HEK293 (cell line): ENCODE measurements around the gene SEMA7A.

ENCODE experiments used
- CTCF ChIP-seq: fragments of 450-650 bp; formaldehyde crosslinking; IDR thresholded peaks from 2 replicates; pipeline ENCODE4 v1.5.1; 2016; ENCODE audit warnings: missing biosample characterization, missing genetic modification characterization
- PBX3 ChIP-seq: sonication (generic); formaldehyde crosslinking; IDR thresholded peaks from 2 replicates; pipeline ENCODE4 v1.8.1; 2022; ENCODE audit warnings: mild to moderate bottlenecking, moderate library complexity, missing genetic modification reagents
- REST ChIP-seq: fragments of 450-650 bp; formaldehyde crosslinking; IDR thresholded peaks from 2 replicates; pipeline ENCODE4 v1.5.1; 2016; ENCODE audit warnings: missing biosample characterization, missing genetic modification characterization
- SP3 ChIP-seq: fragments of 450-650 bp; formaldehyde crosslinking; IDR thresholded peaks from 2 replicates; pipeline ENCODE4 v1.5.1; 2016; ENCODE audit warnings: missing biosample characterization, missing genetic modification characterization
- YY1 ChIP-seq: fragments of 450-650 bp; formaldehyde crosslinking; IDR thresholded peaks from 2 replicates; pipeline ENCODE4 v1.5.1; 2018; ENCODE audit warnings: missing biosample characterization, missing genetic modification characterization
- ZBTB8A ChIP-seq: fragments of 450-650 bp; formaldehyde crosslinking; IDR thresholded peaks from 2 replicates; pipeline ENCODE4 v1.5.1; 2016; ENCODE audit warnings: missing biosample characterization, missing genetic modification characterization
- ZNF121 ChIP-seq: fragments of 450-650 bp; formaldehyde crosslinking; IDR thresholded peaks from 2 replicates; pipeline ENCODE4 v1.5.1; 2016; ENCODE audit warnings: missing biosample characterization, missing genetic modification characterization
- ZNF16 ChIP-seq: fragments of 450-650 bp; formaldehyde crosslinking; IDR thresholded peaks from 2 replicates; pipeline ENCODE4 v1.5.1; 2016; ENCODE audit warnings: low read depth, missing biosample characterization, missing genetic modification characterization
- ZNF280C ChIP-seq: fragments of 450-650 bp; formaldehyde crosslinking; IDR thresholded peaks from 2 replicates; pipeline ENCODE4 v1.5.1; 2016; ENCODE audit warnings: missing biosample characterization, missing genetic modification characterization
- ZNF510 ChIP-seq: fragments of 450-650 bp; formaldehyde crosslinking; IDR thresholded peaks from 2 replicates; pipeline ENCODE4 v1.5.1; 2018; ENCODE audit warnings: mild to moderate bottlenecking, missing genetic modification characterization, missing biosample characterization; ENCODE audit not compliant: insufficient replicate concordance
- ZNF558 ChIP-seq: fragments of 450-650 bp; formaldehyde crosslinking; IDR thresholded peaks from 2 replicates; pipeline ENCODE4 v1.5.1; 2016; ENCODE audit warnings: missing biosample characterization, missing genetic modification characterization

GRCh38 chr15:74369756-74370155 lies 64.0 kb downstream of the SEMA7A start:
- TF ChIP-seq CTCF (no peak), YY1 (tag by site-specific recombination) (no peak), ZNF558 (tag by site-specific recombination) (no peak), ZNF16 (tag by site-specific recombination) (no peak), ZBTB8A (tag by site-specific recombination) (no peak), ZNF121 (tag by site-specific recombination) (no peak), ZNF280C (tag by site-specific recombination) (no peak), SP3 (tag by site-specific recombination) (no peak), ZNF510 (tag by site-specific recombination) (no peak), PBX3 (CRISPR knock-in tag) (no peak), REST (no peak)
